GM19455 (cell line): ENCODE measurements around the gene DCANP1.

ENCODE experiments used
- ATAC-seq: cut with Tn5 transposase; IDR thresholded peaks from one replicate; pipeline ENCODE4 v1.9.1; 2021; ENCODE audit not compliant: unreplicated experiment

DCANP1 gene

DNA sequence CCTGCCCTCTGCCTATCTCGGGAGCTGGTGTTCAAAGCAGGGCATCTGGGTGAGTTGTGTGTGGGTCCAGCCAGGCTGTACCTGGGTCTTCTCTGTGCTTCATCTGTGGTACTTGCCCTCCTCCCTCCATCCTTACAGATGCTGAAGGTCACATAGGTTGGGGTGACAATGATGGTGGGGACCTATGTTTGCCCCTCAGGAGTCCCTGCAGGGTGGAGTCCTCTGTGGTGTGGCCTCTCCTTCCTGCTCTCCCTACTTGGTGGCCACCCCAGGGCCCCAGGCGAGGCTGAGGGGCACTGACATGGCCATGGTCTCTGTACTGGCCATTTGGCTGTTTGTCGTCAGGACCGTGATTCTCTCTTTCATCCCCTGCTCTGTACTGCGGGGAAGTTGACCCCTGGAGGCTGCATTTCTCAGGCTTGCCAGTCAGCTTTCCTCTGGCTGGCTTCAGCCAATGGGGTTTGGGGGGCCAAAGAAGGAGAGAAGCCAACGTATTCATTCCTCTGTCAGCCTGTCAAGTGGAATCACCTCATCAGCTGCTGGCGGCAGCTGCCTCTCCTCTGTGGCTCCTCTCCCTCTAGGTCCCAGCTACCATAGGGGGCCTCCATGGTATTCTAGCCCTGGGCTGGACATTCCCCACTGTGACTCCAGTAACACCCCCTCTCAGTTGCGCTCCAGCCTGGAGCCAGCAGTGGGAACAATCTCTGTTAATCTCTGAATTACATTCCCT is 4.6 kb downstream of the DCANP1 start:
- no peak for ATAC-seq

DNA sequence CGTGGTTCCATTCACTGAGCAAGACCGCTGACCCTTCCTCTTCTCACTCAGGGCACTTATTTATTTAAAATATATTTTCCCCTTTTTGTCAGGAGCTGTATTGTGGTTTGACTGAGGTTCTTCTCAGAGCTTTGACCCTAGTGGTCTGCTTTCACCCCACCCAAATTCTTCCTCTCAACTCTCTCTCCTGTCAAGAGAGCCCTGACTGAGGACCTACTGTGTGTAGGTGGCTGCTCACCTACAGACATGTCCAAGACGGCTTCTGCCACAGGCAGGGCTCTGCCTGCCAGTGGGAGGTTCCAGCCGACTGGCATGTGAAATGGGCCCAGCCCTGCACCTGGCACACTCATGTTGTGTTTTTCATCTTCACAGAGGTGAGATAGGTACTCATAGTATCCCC is 5.2 kb downstream of the DCANP1 start:
- no peak for ATAC-seq

DNA sequence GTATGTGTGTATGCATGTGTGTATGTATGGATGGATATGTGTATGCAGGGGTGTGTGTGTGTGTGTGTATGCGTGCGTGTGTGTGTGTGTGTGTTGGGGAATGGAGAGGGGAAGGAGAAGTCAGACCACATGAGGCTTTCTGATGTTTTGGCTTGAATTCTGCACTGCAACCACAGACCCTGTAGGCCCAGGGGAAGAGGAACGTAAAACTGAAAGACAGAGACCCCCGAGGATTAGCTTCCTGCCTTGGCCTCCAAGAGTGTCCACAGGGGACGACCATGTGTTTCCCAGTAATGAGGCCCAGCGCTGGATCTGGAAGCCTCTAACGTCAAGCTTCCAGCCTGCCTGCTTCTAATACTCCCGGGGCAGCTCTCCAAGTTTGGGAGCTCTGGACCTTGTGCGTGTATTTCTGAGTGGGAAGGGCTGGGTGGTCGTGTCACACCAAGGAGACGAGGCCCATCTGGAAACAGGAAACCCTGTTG is 5.8 kb downstream of the DCANP1 start:
- ATAC-seq: no peak

GRCh38 chr5:135440916-135441315 is 6.2 kb downstream of the DCANP1 start:
- no peak for ATAC-seq

DNA sequence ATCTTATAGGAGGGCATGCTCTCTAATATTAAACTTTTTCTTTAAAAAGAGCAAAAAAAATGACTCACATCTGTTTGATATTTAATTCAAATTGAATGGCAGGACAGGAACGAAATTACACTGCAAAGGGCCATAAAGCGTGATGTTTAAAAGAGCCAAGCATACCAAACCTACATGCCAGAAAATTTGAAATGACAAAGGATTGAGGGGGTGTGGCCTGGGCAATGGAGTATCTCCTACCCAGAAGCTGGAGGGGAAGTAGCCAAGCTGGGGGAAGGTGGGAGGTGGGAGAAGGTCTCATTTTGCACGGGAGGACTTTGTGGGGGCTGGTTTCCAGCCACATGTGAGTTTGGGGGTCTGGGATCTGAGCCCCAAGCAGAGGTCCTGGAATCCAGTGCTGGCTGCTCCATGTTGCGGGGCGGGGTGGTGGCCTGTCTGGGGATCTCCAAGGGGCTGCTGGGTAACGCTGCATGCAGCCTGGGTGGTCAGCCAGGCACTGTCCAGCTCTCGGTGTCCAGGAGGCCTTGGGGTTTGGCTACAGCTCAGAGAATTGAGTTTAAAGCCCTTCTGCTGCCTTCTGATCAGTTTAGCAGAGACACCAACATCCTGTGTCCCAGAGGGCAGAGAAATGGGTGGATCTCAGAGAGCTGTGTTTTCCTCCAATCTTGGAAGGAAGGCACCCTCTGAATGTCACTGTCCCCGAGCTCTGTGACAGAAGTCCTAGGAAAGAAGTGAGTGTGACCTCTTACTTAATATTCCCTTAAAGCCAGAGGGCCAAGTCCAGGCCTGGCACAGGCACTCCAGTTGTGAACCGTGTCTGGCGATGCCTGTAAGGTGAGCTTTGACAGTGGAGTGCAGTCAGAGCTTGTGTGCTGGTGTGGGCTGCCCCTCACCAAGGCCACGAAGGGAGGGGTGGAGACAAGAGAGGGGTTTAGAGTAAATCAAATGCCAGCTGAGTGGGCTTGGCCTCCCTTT is 7.6 kb downstream of the DCANP1 start:
- no peak for ATAC-seq

DNA sequence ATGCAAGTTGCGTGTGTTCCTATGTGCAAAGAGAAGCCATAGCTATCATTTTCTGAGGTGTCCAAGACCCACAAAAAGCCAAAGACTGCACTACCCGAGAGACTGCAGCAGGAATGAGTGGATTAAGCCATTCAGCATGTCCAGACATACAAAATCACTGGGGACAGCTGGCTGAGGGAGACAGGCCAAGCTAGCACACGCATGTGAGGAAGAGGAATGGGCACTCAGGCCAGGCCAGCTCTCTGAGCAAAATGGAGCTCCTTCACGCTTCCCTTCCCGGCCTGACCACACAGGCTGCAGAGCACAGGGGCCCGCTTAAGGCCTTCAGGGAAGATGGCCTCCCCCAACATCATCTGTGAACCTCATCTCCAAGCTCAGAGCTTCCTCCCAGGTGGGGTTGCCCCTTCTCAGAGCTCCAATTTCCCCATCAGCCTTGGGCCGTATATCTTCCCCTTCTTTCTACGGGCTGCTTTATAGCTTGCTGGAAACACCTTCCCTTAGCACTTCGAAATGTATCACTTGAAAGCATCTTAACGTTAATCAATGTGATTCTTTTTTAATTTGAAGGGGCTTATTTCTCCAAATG is 8.4 kb downstream of the DCANP1 start:
- ATAC-seq: no peak

- no peak for ATAC-seq
Measured at GRCh38 chr5:135437796-135438560, 9.2 kb downstream of the DCANP1 start.

GRCh38 chr5:135437422-135437795 is 9.7 kb downstream of the DCANP1 start:
- ATAC-seq: no peak

DNA sequence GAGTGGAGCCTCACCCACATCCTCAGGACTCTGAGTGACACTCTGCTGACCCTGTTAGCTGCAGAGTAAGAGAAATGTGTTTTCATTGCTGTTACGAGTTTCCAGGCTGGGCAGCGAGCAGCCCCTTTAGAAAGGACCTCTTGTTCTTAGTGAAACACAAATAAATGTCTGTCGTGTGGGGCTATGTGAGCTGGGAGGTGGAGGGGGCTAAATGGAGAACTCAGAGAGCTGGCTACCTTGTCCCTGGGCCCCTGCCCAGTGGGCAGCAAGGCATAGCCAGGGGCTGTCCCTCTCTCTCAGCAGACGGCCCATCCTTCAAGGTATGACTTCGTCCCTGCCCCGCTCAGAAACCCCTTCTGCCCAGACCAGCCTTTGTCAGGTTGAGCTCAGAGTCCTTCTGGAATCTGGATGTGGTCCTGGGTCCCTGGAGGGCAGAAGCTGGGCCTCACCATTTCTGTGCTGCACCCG is 10.2 kb downstream of the DCANP1 start:
- ATAC-seq: no peak

DNA sequence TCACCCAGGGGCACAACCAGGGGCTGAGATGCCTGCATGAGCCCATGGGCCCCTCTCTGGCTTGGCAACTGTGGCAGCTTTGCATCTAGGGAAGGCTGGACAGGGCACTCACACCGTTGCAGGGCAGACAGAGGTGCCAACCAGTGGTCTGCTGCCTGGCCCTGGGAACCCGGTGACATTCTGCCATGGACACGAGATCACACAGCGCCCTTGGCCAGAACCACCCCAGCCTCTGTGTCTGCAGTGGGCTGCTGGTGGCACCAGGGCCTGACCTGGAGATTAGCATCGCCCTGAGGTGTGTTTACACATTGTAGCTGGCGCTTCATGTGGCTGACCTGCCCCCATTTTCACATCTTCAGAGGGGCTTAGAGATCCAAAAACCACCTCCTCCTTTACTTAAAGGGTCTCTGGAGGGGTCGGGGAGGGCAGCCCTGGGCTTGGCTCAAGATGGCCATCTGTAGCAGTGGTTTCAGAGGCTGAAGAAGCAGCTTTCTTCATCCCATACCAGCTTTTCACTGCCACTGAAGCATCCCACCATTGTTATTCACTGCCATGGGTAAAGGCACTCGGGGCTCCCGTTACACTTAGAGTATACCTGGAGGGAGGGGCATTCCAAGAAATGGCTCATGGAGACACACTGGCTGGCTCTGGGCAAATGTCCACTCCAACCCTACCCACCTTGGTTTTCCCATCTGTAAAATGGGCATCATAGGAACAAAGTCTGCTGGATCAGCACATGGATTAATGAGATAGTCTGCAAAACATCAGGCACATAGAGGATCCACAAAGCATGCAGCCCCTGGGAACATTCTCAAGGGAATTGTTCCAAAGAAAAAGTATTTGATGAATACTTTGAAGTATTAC is 11.4 kb downstream of the DCANP1 start:
- no peak for ATAC-seq

GRCh38 chr5:135434591-135435466 is 12.3 kb downstream of the DCANP1 start:
- ATAC-seq: no peak

DNA sequence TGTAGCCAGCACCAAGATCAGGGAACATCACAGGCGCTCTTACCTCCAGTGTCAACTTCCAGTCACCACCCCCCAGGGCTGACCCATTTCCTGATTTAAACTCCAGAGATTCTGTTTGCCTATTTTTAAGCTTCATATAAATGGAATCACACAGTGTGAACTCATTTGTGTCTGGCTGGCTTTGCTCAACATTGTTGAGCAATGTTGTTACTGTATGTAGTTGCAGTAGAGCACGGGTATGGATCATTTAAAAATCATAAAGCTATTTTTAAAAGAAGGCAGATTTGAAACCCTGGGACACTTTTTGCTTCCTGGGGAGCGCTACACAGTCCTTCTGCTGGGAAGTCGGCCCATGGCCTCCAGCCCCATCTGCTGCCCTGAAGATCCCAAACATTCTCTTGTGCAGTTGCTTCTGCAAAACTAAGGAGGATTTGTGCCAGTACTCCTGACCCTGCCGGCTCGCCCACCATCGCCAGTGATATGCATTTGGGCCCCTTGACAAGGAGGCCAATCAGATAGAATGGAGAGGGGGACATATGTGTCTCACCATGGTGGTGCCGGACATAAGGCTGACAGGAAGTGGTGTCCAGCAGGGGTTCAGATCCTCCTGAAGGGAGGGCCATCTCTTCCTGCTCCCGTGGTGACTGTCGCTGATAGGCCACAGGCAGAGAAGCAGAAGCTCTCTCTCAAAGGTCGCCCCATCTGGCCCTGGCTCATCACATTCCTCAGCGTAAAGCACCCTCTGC is 13.3 kb downstream of the DCANP1 start:
- ATAC-seq: no peak

DNA sequence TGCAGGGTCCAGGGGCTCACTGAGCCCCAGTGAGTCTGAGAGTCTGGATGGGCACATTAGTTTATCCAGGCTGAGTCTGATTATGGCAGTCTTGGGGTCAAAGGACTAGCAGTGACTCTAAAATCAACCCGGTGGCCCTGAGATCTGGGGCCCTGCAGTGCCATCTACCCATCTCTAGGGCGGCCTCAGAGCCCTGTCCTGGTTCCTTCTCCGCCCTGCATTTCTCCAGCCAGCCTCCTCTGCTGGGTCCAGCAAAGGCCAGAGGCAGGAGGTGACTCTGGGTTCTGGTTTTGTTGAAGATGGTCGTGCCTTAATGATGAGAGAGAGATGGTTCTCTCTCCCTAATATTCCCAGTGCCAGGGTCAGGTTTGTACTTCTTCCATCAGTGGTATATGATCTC is 15.0 kb downstream of the DCANP1 start:
- ATAC-seq: no peak

- no peak for ATAC-seq
Measured at GRCh38 chr5:135430135-135430437, 17.1 kb downstream of the DCANP1 start.

DNA sequence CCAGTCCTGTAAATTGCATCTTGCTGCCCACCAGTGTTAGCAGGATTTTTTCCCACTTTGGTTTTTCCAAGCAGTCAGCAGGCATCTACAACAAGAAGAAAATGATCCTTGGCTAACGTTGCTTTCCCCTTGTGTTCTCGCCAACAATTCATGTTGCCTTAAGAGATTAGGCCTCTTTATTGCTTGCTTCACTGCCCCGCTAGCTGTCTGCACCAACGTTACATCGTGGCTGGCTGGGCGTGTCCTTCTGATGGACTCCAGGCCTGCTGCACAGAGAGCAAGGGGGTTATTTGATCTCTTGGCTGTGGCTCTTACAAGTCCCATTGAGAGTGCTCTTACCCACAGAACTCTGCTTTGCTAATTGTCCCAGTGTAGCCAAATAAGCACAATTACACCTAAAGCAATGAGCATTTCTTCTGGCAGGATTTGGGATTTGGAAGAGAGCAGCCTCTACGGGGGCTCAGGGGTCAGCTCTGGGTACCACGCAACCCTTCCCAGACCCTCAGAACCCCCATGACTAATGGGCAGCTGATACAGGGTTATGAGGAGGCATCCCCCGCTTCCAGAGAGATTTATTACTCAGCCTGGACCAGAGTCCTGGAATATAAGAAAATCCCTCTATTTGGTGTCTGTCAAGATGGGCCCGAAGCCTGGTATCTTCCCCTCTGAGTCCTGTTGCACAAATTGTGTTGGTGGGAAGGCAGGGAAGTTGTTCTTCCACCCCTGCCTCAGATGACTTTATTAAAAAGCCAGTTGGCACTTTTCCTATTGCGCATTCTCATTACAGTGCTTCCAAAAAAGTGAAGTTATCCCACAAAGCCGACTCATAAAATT is 17.6 kb downstream of the DCANP1 start:
- ATAC-seq: no peak

DNA sequence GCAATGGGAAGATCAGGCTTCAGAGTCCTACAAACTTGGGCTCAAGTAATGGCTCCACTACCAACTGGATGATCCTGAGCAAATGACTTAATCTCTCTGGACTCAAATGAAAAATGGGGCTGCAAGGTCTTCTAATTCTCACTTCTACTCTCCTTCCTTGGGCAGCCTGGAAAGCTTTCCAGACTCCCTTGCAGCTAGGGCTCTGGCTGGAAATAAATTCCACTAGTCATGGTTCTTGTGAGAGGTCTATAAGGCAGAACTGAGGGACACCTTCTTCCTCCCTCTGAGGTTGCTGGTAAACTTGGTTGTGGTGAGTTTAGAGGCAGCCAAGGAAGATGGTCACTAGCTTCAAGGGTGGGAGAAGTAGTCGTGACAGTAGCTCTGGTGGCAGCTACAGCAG is 18.6 kb downstream of the DCANP1 start:
- no peak for ATAC-seq
